Cardiac fibroblast (primary cell): Measurements from ENCODE around the gene FAM171A1.
"Not testable (repeated sequence)": the region's sequence is repeated elsewhere in the genome, so short reads cannot be mapped to it uniquely, and the experiment has no call there.

Source experiments
- DNase-seq, 2 donors: peaks; one replicate each; pipeline versions ENCODE4 v3.0.0 to v3.0.0-alpha.2; 2010; ENCODE audit warnings: low read depth in 2 of 2
- H3K4me3 ChIP-seq, 2 donors: replicated peaks in 1 of 2; 1 replicate in 1 of 2; 2 replicates in 1 of 2; pipeline ENCODE4 v1.5.1; 2011; ENCODE audit warnings: low read depth in 2 of 2, low read length in 2 of 2, mild to moderate bottlenecking in 2 of 2, moderate library complexity in 1 of 2
- TF ChIP-seq, protein P1 (sequence below): IDR thresholded peaks from one replicate; pipeline ENCODE4 v1.5.1; 2011; ENCODE audit warnings: low read depth, mild to moderate bottlenecking, low read length, inconsistent platforms

FAM171A1 gene

DNA sequence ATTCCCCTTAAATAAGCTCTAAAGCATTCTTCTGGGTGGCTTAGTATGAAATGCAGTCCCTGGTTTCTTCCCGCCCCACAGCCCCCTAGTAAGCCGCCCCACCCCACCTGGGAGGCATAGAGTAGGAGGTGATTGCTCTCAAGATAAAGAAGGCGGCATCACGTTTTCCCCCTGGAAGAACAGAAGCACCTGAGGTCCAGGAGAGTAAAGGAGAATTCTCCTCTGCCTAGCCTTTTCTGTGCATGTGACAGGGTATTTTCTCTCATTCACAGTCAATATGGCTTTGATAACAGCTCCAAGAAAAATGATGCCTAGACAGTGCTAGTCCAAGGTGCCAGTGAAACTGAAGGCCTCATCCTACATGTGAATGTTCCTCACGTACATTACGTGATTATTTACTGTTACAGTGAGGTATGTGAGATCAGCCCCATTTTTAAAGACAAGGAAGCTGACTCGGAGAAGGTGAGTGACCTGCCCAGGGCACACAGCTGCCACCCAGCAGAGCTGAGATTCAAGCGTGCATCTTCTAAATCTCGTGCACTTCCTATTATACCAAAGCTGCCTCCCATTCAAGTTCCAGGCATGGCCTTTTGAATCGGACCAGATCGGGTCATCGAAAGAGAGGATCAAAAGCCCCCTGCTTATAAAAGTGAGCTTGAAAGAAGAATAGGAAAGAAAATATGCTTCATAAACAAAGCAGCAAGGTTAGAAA, 59.4 kb downstream of the FAM171A1 start:
- H3K4me3 ChIP-seq: no peak overlapping the region
- no peak for DNase-seq
- TF ChIP-seq, protein P1, sequence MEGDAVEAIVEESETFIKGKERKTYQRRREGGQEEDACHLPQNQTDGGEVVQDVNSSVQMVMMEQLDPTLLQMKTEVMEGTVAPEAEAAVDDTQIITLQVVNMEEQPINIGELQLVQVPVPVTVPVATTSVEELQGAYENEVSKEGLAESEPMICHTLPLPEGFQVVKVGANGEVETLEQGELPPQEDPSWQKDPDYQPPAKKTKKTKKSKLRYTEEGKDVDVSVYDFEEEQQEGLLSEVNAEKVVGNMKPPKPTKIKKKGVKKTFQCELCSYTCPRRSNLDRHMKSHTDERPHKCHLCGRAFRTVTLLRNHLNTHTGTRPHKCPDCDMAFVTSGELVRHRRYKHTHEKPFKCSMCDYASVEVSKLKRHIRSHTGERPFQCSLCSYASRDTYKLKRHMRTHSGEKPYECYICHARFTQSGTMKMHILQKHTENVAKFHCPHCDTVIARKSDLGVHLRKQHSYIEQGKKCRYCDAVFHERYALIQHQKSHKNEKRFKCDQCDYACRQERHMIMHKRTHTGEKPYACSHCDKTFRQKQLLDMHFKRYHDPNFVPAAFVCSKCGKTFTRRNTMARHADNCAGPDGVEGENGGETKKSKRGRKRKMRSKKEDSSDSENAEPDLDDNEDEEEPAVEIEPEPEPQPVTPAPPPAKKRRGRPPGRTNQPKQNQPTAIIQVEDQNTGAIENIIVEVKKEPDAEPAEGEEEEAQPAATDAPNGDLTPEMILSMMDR: no peak

DNA sequence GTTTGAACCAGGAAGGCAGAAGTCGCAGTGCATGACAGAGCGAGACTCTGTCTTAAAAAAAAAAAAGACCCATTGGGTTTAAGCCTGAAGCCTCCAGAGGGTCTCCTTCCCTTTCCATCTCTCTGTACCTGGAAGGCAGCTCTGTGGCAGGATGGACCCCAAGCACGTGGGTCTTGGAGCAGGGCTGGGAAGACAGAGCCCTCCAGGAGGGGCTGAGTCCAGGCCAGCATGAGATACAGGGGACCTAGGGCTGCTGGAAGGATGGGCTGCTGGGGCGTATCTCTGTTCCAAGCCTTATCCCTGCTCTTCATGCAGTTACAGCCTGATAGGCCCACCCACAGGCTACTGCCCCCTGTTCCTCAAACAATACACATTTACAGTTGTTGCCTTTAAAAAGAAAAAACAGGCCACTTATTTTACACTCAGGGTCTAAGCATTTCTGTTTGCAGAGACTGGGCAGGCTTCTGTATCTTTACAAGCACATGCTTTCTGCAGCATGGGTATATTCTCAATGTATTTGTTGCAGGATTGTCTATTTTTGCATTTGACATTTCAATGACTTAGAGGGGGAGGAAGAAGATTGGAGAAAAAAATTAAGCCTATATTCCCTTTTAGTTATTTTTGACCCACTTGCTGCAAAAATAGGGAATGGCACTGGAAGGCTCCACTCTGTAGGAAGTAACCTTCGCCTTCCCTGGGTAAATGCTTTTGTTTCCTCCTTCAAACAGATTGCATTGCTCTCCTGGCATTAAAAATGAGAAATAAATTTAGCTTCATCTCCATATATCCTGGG, 60.1 kb downstream of the FAM171A1 start:
- H3K4me3 ChIP-seq: no peak overlapping the region
- no peak for DNase-seq
- TF ChIP-seq, protein P1: no peak

DNA sequence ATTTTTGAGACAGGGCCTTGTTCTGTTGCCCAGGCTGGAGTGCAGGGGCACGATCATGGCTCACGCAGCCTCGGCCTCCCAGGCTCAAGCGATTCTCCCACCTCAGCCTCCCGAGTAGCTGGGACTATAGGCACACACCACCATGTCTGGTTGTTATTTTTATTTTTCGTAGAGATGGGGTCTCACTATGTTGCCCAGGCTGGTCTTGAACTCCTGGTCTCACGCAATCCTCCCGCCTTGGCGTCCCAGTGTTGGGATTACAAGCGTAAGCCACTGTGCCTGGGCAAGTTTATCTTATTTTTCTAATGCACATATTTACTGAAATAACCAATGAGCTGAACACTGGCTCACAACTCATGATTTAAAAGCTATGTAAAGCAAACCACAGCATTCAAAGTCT, 61.9 kb downstream of the FAM171A1 start:
- no peak for DNase-seq
- no peak overlapping the region for H3K4me3 ChIP-seq
- TF ChIP-seq, protein P1: no peak

DNA sequence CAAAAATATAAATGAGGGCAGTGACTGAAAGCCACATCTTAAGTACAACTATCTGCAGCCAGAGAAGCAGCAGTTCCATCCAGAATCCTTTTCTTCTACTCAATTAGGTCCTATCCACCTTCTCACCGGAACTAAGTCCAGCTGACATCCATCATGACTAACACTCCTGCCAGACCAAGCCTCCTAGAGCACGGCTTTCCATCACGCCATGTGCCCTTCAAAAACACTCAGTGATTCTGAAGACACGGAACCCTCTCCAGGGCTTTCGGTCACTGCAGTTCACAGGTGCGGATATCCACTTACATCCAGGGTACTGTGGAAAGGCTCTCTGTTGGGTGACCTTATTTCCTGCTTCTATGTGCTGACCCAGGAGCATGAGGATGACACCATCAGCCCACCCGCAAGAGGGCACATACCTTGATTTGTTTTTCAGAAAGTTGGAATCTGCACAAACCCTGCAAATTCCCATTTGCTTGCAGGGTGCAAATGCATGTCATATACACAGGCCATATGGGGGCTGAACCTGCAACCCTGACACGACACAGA, 64.3 kb downstream of the FAM171A1 start:
- no peak for DNase-seq
- TF ChIP-seq, protein P1: no peak
- H3K4me3 ChIP-seq: no peak overlapping the region

DNA sequence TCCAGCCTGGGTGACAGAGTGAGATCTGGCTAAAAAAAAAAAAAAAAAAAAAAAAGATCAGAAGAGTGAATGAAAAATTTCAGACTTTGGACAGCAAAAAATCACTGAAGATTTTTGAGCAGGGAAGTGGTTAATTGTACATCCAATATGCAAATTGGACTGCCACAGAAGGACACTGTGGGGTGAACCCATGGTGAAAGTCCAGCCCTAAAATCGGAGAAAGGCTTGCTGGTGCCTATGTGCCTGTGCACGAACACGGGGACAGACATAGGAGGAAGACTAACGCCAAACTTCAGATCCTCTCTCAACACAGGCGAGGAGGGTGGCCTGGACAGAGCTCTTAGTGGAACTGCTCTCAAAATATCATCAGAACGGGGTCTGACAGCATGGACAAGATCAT, 65.5 kb downstream of the FAM171A1 start:
- DNase-seq: no peak
- no peak overlapping the region for H3K4me3 ChIP-seq
- TF ChIP-seq, protein P1: no peak

DNA sequence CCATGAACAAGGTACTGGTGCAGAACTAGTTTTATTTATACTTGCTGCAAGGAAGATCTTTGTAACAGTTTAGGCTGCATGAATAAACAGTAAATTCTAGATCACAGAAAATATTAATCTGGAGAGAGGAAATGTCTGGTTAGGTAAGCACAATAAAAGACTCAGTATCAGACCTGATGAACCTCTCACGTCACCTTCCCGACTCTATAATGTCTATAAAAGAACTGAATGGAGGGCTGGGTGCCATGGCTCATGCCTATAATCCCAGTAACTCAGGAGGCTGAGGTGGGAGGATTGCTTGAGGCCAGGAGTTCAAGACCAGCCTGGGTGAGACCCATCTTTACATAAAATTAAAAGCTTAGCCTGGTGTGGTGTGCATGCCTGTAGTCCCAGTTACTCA, 65.9 kb downstream of the FAM171A1 start:
- H3K4me3 ChIP-seq: no peak overlapping the region
- no peak for DNase-seq
- TF ChIP-seq, protein P1: no peak

DNA sequence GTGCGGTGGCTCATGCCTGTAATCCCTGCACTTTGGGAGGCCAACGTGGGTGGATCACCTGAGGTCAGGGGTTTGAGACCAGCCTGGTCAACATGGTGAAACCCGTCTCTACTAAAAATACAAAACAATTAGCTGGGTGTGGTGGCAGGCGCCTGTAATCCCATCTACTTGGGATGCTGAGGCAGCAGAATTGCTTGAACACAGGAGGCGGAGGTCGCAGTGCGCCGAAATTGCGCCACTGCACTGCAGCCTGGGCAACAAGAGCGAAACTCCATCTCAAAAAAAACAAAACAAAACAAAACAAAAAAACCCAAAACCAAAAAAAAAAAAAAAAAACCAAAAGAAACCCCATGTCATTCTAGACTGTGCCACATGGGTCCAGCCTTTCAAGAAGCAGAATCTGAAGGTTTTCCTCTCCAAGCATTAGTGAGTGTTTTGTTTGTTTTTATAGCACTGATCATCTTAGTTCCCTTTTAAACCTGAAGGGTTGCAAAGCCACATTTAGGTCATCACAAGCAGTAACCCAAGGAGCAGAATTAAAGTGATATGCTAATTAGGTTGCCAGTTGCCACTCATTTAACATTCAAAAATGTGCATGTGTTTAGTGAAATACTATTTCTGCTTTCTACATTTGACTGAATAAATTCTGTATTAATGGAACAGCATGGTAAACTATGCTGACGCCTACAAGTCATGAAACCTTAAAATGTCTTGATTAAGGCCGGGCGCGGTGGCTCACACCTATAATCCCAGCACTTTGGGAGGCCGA, 68.7 kb downstream of the FAM171A1 start:
- not testable (repeated sequence) for DNase-seq, H3K4me3 ChIP-seq
